ENCODE measurements around the gene GSC. TPM values are rescaled to one million over a fixed set of nuclear protein-coding genes. Genes with fewer than 3 reads are reported as not detected.

The GSC gene
- total RNA-seq, 1 donor from 2014 or later = 1.1 TPM

DNA sequence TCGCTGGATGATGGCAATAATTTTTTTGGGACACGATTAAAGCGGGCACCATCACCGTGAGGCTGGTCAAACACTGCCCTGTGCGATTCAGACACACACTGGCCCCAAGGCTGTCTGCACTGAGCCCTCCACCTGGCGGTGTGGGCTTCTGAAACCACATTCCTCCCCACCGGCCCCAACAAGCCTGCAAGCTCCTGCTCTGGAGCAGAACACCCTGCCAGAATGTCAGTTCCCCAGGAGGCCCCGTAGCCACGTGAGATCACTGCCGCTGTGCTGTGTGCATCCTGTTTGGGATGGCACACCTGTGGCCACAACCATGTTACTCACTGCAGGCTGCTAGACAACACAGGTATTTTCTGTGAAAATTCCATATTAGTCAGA lies 7.9 kb downstream of the GSC start:
- no peak overlapping the region for H3K4me3 ChIP-seq
- no peak overlapping the region for H3K27ac ChIP-seq
- Mint-ChIP-seq H3K27ac (no peak overlapping the region), H3K9me3 (no peaks in the 10 kb centered on the region), H3K27me3 (ENCODE audit: insufficient read depth, low read depth) (peaks cover 42% of the 10 kb centered on the region), H3K36me3 (no peaks in the 10 kb centered on the region), H3K4me1 (peaks cover 17% of the 10 kb centered on the region), H3K4me3 (no peak overlapping the region)
- H2AFZ ChIP-seq (replicated peaks) = no peak overlapping the region
- H3K27me3 ChIP-seq = peaks cover 94% of the 10 kb centered on the region
- no peak overlapping the region for H3K9ac ChIP-seq
- DNase-seq (ENCODE audit: low spot score) = no peak
- H3K36me3 ChIP-seq = no peaks in the 10 kb centered on the region
- peaks cover 15% of the 10 kb centered on the region for H4K20me1 ChIP-seq (ENCODE audit: low read depth)
- no peaks in the 10 kb centered on the region for H3K9me3 ChIP-seq (ENCODE audit: low read depth)
- peaks cover 20% of the 10 kb centered on the region for H3F3A ChIP-seq (ENCODE audit: low read depth)
- TF ChIP-seq, protein P1, sequence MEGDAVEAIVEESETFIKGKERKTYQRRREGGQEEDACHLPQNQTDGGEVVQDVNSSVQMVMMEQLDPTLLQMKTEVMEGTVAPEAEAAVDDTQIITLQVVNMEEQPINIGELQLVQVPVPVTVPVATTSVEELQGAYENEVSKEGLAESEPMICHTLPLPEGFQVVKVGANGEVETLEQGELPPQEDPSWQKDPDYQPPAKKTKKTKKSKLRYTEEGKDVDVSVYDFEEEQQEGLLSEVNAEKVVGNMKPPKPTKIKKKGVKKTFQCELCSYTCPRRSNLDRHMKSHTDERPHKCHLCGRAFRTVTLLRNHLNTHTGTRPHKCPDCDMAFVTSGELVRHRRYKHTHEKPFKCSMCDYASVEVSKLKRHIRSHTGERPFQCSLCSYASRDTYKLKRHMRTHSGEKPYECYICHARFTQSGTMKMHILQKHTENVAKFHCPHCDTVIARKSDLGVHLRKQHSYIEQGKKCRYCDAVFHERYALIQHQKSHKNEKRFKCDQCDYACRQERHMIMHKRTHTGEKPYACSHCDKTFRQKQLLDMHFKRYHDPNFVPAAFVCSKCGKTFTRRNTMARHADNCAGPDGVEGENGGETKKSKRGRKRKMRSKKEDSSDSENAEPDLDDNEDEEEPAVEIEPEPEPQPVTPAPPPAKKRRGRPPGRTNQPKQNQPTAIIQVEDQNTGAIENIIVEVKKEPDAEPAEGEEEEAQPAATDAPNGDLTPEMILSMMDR (IDR thresholded peaks at IDR 0.05) = no peak
- no peak for TF ChIP-seq EZH2 (IDR thresholded peaks at IDR 0.05)
- TF ChIP-seq EZH2phosphoT487 (IDR thresholded peaks at IDR 0.05) = no peak
- no peaks in the 10 kb centered on the region for H3K79me2 ChIP-seq (ENCODE audit: low read depth)
- H3K4me1 ChIP-seq = peaks cover 28% of the 10 kb centered on the region
- no peak overlapping the region for H3K4me2 ChIP-seq

DNA sequence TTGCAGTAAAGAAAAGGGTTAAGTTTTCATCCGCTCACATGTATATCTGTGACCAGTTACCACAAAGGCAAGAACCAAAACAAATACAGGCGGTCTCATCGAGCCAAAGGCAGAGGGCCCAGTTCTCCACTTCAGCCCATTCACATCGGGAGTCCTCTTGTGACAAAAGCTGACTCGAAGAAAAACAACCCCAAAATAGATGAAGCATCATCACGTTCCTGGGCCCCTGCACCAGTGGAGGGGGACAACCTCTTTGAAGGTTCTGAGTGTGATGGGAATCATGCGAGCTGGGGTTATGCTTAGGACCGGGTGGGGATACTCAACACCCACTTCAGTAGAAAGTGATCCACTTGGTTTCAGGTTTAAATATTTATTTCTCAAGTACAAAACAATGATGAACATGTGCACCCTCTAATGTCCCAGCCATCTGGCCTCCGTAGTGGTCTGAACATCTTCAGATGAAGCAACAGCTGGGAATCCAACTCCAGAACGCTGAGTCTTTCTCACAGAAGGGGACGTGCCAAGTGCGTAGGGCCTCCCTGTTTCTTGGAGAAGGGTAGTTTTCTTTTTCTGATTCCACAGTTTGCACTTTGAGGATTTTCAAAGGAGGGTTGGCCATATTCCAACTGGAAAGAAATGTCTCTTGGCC lies 8.4 kb downstream of the GSC start:
- H3K4me1 ChIP-seq = peaks cover 23% of the 10 kb centered on the region
- Mint-ChIP-seq H3K9me3 (no peaks in the 10 kb centered on the region), H3K4me3 (no peak overlapping the region), H3K27me3 (ENCODE audit: insufficient read depth, low read depth) (peaks cover 39% of the 10 kb centered on the region), H3K4me1 (peaks cover 17% of the 10 kb centered on the region), H3K27ac (no peak overlapping the region), H3K36me3 (no peaks in the 10 kb centered on the region)
- no peaks in the 10 kb centered on the region for H3K9me3 ChIP-seq (ENCODE audit: low read depth)
- H3K4me2 ChIP-seq = no peak overlapping the region
- H4K20me1 ChIP-seq (ENCODE audit: low read depth) = peaks cover 10% of the 10 kb centered on the region
- H3F3A ChIP-seq (ENCODE audit: low read depth) = peaks cover 15% of the 10 kb centered on the region
- H3K4me3 ChIP-seq = no peak overlapping the region
- H3K27ac ChIP-seq = no peak overlapping the region
- no peak overlapping the region for H2AFZ ChIP-seq (replicated peaks)
- no peak overlapping the region for H3K9ac ChIP-seq
- DNase-seq (ENCODE audit: low spot score) = no peak
- TF ChIP-seq EZH2phosphoT487 (IDR thresholded peaks at IDR 0.05) = no peak
- TF ChIP-seq, protein P1 (IDR thresholded peaks at IDR 0.05) = no peak
- TF ChIP-seq EZH2 (IDR thresholded peaks at IDR 0.05) = no peak
- H3K27me3 ChIP-seq = peaks cover 89% of the 10 kb centered on the region
- no peaks in the 10 kb centered on the region for H3K79me2 ChIP-seq (ENCODE audit: low read depth)
- H3K36me3 ChIP-seq = no peaks in the 10 kb centered on the region

DNA sequence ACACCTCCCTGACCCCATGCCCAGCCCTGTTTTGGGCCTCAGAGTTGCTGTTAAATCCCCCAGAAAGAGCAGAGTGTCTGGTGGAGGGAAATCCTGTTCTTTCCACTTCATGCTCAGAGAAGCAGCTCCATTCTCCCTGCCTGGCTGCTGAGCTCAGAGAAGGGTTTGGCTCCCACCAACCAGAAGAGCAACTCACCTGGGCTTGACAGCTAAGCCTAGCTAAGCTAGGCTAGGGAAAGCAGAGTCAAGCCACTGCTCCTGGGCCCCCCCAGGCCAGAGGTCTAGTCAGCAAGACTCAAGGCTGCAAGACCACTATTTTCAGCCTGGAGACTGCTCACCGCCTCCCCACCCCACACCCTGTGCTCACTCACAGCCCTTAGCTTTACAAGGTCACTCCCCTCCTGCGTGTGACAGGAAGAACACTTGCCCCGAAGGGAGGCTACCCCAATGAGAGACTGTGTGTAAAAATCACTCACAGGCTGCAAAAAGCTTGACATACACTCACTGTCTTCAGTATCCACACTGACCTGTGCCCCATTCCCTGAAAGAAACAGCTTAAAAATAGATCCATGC lies 13.5 kb downstream of the GSC start:
- no peak overlapping the region for H3K4me3 Mint-ChIP-seq
- H3K4me3 ChIP-seq = no peak overlapping the region
- H4K20me1 ChIP-seq (ENCODE audit: low read depth) = no peaks in the 10 kb centered on the region
- H3K27ac ChIP-seq = no peak overlapping the region
- peaks cover 12% of the 10 kb centered on the region for H3K4me1 ChIP-seq
- peaks cover 21% of the 10 kb centered on the region for H3K4me1 Mint-ChIP-seq
- no peaks in the 10 kb centered on the region for H3K36me3 ChIP-seq
- no peak overlapping the region for H3K9ac ChIP-seq
- no peaks in the 10 kb centered on the region for H3K36me3 Mint-ChIP-seq
- peaks cover 9% of the 10 kb centered on the region for H3F3A ChIP-seq (ENCODE audit: low read depth)
- no peak overlapping the region for H2AFZ ChIP-seq (replicated peaks)
- no peak overlapping the region for H3K4me2 ChIP-seq
- no peaks in the 10 kb centered on the region for H3K9me3 ChIP-seq (ENCODE audit: low read depth)
- TF ChIP-seq, protein P1 (IDR thresholded peaks at IDR 0.05) = no peak
- no peak for TF ChIP-seq EZH2 (IDR thresholded peaks at IDR 0.05)
- TF ChIP-seq EZH2phosphoT487 (IDR thresholded peaks at IDR 0.05) = no peak
- peaks cover 9% of the 10 kb centered on the region for H3K27me3 Mint-ChIP-seq (ENCODE audit: insufficient read depth, low read depth)
- H3K9me3 Mint-ChIP-seq = no peaks in the 10 kb centered on the region
- H3K27ac Mint-ChIP-seq = peak overlapping the region; percentile 39
- DNase-seq (ENCODE audit: low spot score) = no peak
- peaks cover 44% of the 10 kb centered on the region for H3K27me3 ChIP-seq
- H3K79me2 ChIP-seq (ENCODE audit: low read depth) = no peaks in the 10 kb centered on the region

Measured in neural progenitor cell (in vitro differentiated cells).